Ascending aorta (tissue), 2 donors: ENCODE measurements around the gene AGAP1. TPM values are rescaled to one million over a fixed set of nuclear protein-coding genes. Genes with fewer than 3 reads are reported as not detected.

ENCODE experiments used
- DNase-seq, 2 donors: peaks; one replicate each; pipeline ENCODE4 v3.0.0-alpha.2; 2019; ENCODE audit warnings: low spot score in 2 of 2
- H3K27ac ChIP-seq, 2 donors: fragments of 200-600 bp; sonication (generic); one replicate each; pipeline ENCODE4 v1.5.1; 2016 to 2017; ENCODE audit warnings: mild to moderate bottlenecking in 1 of 2
- H3K27me3 ChIP-seq: fragments of 200-600 bp; sonication (generic); one replicate; pipeline ENCODE4 v1.5.1; 2017
- H3K36me3 ChIP-seq, 2 donors: fragments of 200-600 bp; sonication (generic); one replicate each; pipeline ENCODE4 v1.5.1; 2016
- H3K4me1 ChIP-seq, 2 donors: fragments of 200-600 bp; sonication (generic); one replicate each; pipeline ENCODE4 v1.5.1; 2016 to 2017; ENCODE audit warnings: mild to moderate bottlenecking in 1 of 2
- H3K4me3 ChIP-seq, 2 donors: fragments of 200-600 bp; sonication (generic); one replicate each; pipeline ENCODE4 v1.5.1; 2016 to 2017; ENCODE audit warnings: mild to moderate bottlenecking in 1 of 2
- H3K9me3 ChIP-seq, 2 donors: fragments of 200-600 bp; sonication (generic); one replicate each; pipeline ENCODE4 v1.5.1; 2016
- CTCF ChIP-seq, 3 experiments: fragments of 200-600 bp in 2 of 3; fragments of 450-650 bp in 1 of 3; sonication (generic) in 2 of 3; IDR thresholded peaks; one replicate each; pipeline ENCODE4 v1.5.1; 2016 to 2019; ENCODE audit warnings: antibody characterized with exemption in 3 of 3, mild to moderate bottlenecking in 1 of 3, moderate library complexity in 1 of 3
- intact Hi-C: fragments of 100-400 bp; cut with DNase I; formaldehyde crosslinking; loops from one replicate; pipeline ENCODE4 v1.15.1; 2023
- total RNA-seq: library from RNA; depleted of rRNA; stranded (reverse); fragments of >200 nt; gene quantifications from one replicate; pipeline ENCODE4 v1.1.0, GENCODE V29; 2016

AGAP1 gene
- total RNA-seq, 1 donor from 2014 or later: 19.7 TPM

- Histone ChIP-seq H3K36me3 (no peaks in the 10 kb centered on the region), H3K9me3 (no peaks in the 10 kb centered on the region), H3K4me3 (no peak overlapping the region), H3K4me1 (no peaks in the 10 kb centered on the region), H3K27ac (no peak overlapping the region), H3K27me3 (no peaks in the 10 kb centered on the region)
- intact Hi-C loops: no loop called here
- TF ChIP-seq CTCF (IDR thresholded peaks at IDR 0.05): no peak
- no peak for DNase-seq
These were observed 16.5 kb downstream of the AGAP1 start for GRCh38 chr2:235510318-235510717.

- Histone ChIP-seq H3K27me3 (no peaks in the 10 kb centered on the region), H3K4me1 (no peaks in the 10 kb centered on the region), H3K9me3 (no peaks in the 10 kb centered on the region), H3K4me3 (no peak overlapping the region), H3K36me3 (no peaks in the 10 kb centered on the region), H3K27ac (no peak overlapping the region)
- no peak for DNase-seq
- no peak for TF ChIP-seq CTCF (IDR thresholded peaks at IDR 0.05)
- intact Hi-C loops: no loop called here
These were observed 17.4 kb downstream of the AGAP1 start for GRCh38 chr2:235511187-235511661.

GRCh38 chr2:235511751-235512698 is 18.2 kb downstream of the AGAP1 start:
- Histone ChIP-seq H3K4me1 (no peaks in the 10 kb centered on the region), H3K27me3 (no peaks in the 10 kb centered on the region), H3K27ac (no peak overlapping the region), H3K36me3 (no peaks in the 10 kb centered on the region), H3K4me3 (no peak overlapping the region), H3K9me3 (no peaks in the 10 kb centered on the region)
- DNase-seq: no peak
- no peak for TF ChIP-seq CTCF (IDR thresholded peaks at IDR 0.05)
- intact Hi-C loops: no loop called here

- no peak overlapping the region for H3K4me3 ChIP-seq
- intact Hi-C loops: no loop called here
- H3K27ac ChIP-seq: no peak overlapping the region
- no peaks in the 10 kb centered on the region for H3K27me3 ChIP-seq
- no peak for TF ChIP-seq CTCF (IDR thresholded peaks at IDR 0.05)
- no peaks in the 10 kb centered on the region for H3K4me1 ChIP-seq
- no peaks in the 10 kb centered on the region for H3K36me3 ChIP-seq
- no peaks in the 10 kb centered on the region for H3K9me3 ChIP-seq
- DNase-seq: no peak
These were observed 18.8 kb downstream of the AGAP1 start for GRCh38 chr2:235512699-235513053.

DNA sequence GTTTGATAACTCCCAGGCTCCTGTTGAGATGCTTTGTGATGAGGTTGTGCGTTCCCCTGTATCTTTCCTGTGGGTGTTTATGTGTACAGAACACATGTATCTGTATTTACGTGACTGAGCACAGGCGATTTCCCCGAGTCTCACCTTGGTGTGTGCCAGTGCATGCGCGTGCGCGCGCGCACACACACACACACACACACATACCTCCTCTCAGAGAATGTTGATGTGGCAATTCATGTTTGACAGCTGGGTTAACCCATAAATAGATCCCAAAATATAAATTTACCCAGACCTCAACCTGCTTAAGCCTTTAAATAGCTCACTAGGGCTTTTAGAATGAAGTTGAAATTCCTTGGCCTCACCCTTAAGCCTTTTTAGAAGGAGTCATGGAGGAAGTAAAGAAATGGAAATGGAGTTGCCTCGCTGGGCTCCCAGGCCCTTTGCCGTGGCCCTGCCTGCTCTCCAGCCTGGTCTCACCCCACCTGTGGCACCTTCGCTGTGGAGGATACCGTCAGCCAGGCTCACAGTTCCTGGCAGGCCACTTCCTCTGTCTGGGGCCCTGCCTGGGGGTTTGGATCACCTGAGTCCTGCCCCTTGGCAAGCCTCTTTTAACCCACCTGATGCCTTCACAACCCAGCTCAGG is 20.3 kb downstream of the AGAP1 start:
- DNase-seq: no peak
- Histone ChIP-seq H3K27me3 (no peaks in the 10 kb centered on the region), H3K27ac (no peak overlapping the region), H3K4me1 (no peaks in the 10 kb centered on the region), H3K36me3 (no peaks in the 10 kb centered on the region), H3K9me3 (no peaks in the 10 kb centered on the region), H3K4me3 (no peak overlapping the region)
- no peak for TF ChIP-seq CTCF (IDR thresholded peaks at IDR 0.05)
- intact Hi-C loops: no loop called here
